HG03521 (cell line): ENCODE results near the gene HIPK4.
"Not testable (repeated sequence)": the region's sequence is repeated elsewhere in the genome, so short reads cannot be mapped to it uniquely, and the experiment has no call there.

Source experiments
- ATAC-seq: cut with Tn5 transposase; IDR thresholded peaks from one replicate; pipeline ENCODE4 v1.9.1; 2021; ENCODE audit warnings: mild to moderate bottlenecking, moderate library complexity; ENCODE audit not compliant: unreplicated experiment

The HIPK4 gene

DNA sequence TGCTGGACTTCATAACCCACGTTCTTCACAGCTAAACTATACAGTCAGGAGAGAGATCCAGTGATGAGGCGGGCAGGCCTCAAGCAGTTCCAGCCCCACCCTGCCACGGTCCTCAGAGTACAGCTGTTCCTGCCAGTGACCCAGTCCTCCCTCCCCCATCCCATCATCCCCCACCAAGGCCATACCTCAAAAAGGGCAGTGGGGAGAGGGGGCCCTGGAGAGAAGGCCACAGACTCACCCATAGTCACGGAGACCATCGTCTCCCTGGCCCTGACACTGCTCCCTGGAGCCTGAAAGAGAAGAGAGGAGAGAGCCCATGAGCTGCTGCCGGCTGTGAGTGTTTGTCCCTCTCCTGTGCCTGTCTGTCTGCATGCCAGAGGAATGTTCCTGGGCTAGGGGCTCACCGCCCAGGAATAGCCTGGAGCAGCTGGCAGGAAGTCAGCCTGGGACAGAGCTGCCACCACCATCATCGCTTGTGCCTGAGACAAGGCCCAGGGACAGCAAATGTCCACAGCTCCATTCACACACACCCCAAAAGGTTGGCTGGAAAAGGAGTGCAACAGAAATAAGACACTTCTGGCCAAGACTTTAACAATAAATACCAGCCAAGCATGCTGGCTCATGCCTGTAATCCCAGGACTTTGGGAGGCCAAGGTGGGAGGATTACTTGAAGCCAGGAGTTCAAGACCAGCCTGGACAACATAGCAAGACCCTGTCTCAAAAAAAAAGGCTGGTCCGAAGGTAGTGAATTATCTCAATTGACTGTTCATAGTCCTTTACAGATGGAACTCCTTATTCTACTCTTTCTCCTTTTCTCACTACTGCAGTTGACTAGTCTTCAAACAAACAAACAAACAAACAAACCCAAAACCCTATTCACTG is 48.1 kb downstream of the HIPK4 start:
- no peak for ATAC-seq

DNA sequence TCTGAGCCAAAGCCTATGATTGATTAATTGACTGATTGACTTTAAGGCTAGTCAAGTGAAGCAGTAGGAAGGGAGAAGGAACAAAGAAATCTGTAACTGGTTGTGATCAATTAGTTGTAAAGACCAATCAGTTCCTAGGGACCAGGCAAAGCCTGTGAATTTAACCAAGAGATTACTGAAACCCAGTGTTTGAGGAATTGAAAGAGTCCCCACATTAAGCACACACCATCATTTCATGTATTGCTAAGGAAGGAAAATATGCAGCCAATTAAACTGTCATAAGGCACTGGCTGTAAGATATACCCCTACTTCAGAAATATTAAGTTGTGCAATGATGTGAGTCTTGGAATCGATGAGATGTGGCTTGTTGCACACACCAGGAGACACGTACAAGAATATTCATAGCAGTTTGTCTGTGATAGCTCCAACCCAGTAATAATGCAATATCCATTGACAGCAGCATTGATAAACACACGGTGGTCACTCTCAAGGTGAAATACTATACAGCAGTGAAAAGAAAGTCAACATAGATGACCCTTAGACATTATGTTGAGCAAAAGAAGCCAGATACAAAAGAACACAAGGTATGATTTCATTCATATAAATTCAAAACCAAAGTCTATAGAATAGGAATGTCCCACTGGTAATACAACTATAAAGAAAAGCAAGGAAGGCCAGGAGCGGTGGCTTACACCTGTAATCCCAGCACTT is 50.8 kb downstream of the HIPK4 start:
- ATAC-seq = no peak

DNA sequence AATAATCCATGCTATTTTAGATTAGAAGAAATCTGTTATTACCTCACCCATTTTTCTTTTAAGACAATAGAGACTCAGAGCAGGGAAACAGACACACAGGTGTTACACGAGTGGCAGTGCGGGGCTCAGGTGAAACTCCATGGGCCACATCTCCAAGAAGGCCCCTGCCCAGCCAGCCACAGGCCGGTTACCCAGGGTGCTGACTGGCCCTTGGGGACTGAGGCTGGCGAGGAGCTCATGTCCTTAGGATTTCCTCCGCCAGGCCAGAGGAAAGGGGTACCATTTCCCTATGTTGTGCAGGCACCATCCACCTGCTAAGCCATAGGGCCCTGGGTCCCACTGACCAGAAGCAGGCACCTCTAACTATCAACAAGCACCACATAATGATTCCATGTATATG is 52.4 kb downstream of the HIPK4 start:
- no peak for ATAC-seq

GRCh38 chr19:40337107-40337506 is 52.9 kb downstream of the HIPK4 start:
- ATAC-seq = no peak

DNA sequence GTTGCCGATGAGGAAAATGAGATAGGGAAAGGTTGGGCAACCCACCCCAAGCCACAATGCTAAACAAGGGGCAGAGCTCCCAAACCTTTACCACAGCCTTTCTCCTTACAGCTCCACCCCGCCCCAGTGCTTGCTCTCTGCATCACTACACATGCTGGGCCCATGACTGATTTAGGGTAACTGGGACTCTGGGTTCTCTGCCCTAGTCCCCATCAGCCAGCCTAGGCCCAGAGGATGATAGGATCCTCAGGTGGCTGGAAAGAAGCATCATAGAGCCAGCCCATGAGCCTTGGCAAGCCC is 53.4 kb downstream of the HIPK4 start:
- ATAC-seq = no peak

- ATAC-seq = no peak
Measured at GRCh38 chr19:40335855-40336600, 54.0 kb downstream of the HIPK4 start.

GRCh38 chr19:40335101-40335500 is 54.9 kb downstream of the HIPK4 start:
- ATAC-seq = no peak

DNA sequence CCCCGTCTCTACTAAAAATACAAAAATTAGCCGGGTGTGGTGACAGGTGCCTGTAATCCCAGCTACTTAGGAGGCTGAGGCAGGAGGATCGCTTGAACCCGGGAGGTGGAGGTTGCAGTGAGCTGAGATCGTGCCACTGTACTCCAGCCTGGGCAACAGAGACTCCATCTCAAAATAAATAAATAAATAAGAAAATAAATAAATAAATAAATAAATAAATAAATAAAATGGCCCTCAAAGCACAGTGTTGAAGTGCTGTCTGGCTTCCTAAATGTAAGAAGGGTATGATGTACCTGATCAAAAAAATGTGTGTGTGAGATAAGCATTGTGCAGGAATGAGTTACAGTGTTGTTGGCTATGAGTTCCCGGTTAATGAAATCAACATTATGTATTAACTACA is 56.9 kb downstream of the HIPK4 start:
- ATAC-seq = not testable (repeated sequence)

DNA sequence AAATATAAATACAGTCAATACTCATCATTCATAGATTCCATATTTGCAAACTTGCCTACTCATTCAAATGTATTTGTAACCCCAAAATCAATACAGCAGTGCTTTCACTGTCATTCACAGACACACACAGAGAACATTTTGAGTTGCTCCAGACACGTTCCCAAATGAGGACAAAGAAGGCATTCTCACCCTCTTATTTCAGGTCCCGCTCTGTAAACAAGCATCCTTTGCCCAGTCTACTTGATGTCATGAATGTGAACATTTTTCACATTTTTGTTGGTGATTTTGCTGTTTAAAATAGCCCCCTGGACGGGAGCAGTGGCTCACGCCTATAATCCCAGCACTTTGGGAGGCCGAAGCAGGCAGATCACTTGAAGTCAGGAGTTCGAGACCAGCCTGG is 57.3 kb downstream of the HIPK4 start:
- ATAC-seq = no peak

GRCh38 chr19:40331052-40331451 is 58.9 kb downstream of the HIPK4 start:
- no peak for ATAC-seq
